ENCODE results near the gene SDHA.
"Not testable (repeated sequence)": the region's sequence is repeated elsewhere in the genome, so short reads cannot be mapped to it uniquely, and the experiment has no call there.

The SDHA gene

GRCh38 chr5:198516-199196, 19.5 kb upstream of the SDHA start:
- no peak for DNase-seq

GRCh38 chr5:199197-199949, 18.7 kb upstream of the SDHA start:
- no peak for DNase-seq

- no peak for DNase-seq
Observed at GRCh38 chr5:199950-200645, 18.0 kb upstream of the SDHA start.

GRCh38 chr5:200985-201384, 17.1 kb upstream of the SDHA start:
- peak; percentile 21 for DNase-seq

- peak; percentile 10 for DNase-seq
Observed at GRCh38 chr5:201672-202071, 16.4 kb upstream of the SDHA start.

- no peak for DNase-seq
Observed at GRCh38 chr5:203246-203930, 14.7 kb upstream of the SDHA start.

- no peak for DNase-seq
Observed at GRCh38 chr5:204001-204400, 14.1 kb upstream of the SDHA start.

- DNase-seq, result no peak
Observed at GRCh38 chr5:204462-204861, 13.7 kb upstream of the SDHA start.

GRCh38 chr5:204966-205670, 13.0 kb upstream of the SDHA start:
- DNase-seq, result no peak

- DNase-seq, result peak; percentile 15
Observed at GRCh38 chr5:206406-206805, 11.7 kb upstream of the SDHA start.

- DNase-seq, result no peak
Observed at GRCh38 chr5:206927-207536, 11.1 kb upstream of the SDHA start.

GRCh38 chr5:207599-207998, 10.5 kb upstream of the SDHA start:
- DNase-seq, result no peak

GRCh38 chr5:208449-209114, 9.5 kb upstream of the SDHA start:
- no peak for DNase-seq

GRCh38 chr5:213803-214395, 4.2 kb upstream of the SDHA start:
- DNase-seq, result no peak

- DNase-seq, result not testable (repeated sequence)
Observed at GRCh38 chr5:215256-215655, 2.9 kb upstream of the SDHA start.

- DNase-seq, result not testable (repeated sequence)
Observed at GRCh38 chr5:216076-216475, 2.0 kb upstream of the SDHA start.

GRCh38 chr5:218457-219291, 554 bp downstream of the SDHA start:
- DNase-seq, result peak; percentile 25

GRCh38 chr5:219460-219863, 1.3 kb downstream of the SDHA start:
- peak; percentile 39 for DNase-seq

GRCh38 chr5:219991-220390, 1.9 kb downstream of the SDHA start:
- no peak for DNase-seq

All from 8988T (cell line).